ENCODE data around the gene ZNF787. TPM values are rescaled to one million over a fixed set of nuclear protein-coding genes. Genes with fewer than 3 reads are reported as not detected.

ZNF787 gene
- total and polyA plus RNA-seq, 2 of the 13 experiments (the other 11 are each of a cell fraction or from before 2014, with no cell fraction given) = 15.1 to 42.8 TPM

DNA sequence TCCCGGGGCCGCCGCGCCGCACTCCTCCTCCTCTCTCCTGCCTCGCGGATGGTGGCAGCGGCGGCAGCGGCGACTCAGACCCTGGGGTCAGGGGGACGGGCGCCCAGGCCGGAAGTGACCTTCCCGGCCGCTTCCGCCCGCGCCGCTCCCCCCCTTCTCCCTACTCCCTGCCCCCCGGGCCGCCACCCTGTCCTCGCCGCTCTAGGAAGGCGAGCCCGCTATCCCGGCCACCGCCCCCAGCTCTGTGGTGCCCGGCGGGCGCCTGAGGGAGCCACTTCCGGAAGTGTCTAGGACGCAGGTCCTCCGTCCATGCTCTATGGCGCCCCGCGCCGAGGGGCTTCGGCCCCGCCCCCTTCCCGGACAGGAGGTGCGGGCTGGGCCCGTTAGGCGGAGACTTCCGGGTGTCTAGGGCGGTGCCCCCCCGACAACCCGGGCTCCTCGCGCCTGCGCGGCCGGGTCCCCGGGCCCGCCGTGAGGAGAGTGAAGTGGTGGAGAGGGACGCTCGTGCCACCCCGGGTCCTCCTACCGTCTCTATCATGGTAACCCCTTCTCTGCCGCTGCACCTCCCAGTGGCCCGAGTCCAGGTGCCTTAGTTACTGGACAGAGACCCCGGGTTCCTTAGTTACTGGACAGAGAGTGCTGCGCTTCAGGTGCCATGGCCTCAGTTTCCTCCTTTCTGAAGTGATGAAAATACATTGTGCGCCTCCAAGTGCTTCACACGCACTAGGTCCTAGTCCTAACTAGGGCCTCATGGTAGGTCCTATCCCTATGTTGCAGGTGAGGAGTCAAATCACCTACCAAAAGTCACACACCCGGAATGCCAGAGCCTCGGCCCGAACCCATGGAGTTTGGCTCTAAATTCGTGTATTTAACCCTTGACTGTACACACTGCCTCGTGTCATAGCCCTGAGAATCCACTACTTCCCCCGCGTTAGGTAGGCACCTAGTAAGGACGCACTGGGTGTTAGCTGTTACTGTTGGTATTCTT lies at the start of gene ZNF787 (continued):
- TF ChIP-seq, protein P1, sequence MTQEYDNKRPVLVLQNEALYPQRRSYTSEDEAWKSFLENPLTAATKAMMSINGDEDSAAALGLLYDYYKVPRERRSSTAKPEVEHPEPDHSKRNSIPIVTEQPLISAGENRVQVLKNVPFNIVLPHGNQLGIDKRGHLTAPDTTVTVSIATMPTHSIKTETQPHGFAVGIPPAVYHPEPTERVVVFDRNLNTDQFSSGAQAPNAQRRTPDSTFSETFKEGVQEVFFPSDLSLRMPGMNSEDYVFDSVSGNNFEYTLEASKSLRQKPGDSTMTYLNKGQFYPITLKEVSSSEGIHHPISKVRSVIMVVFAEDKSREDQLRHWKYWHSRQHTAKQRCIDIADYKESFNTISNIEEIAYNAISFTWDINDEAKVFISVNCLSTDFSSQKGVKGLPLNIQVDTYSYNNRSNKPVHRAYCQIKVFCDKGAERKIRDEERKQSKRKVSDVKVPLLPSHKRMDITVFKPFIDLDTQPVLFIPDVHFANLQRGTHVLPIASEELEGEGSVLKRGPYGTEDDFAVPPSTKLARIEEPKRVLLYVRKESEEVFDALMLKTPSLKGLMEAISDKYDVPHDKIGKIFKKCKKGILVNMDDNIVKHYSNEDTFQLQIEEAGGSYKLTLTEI (CRISPR knock-in tag; conservative IDR thresholded peaks at IDR 0.05) = no peak
- TF ChIP-seq ELF3 (CRISPR knock-in tag; IDR thresholded peaks at IDR 0.05) = peak; percentile 89
- no peak for TF ChIP-seq KDM6A (CRISPR knock-in tag; IDR thresholded peaks at IDR 0.05; ENCODE audit: low read depth)
- peak; percentile 53; the same call in 1 of the 2 replicates for TF ChIP-seq SP2 (CRISPR knock-in tag; IDR thresholded peaks at IDR 0.05)
- TF ChIP-seq HMG20B (CRISPR knock-in tag; conservative IDR thresholded peaks at IDR 0.05) = no peak
- TF ChIP-seq ZSCAN30 (CRISPR knock-in tag; IDR thresholded peaks at IDR 0.05) = no peak; the same call in 1 of the 2 replicates
- TF ChIP-seq SALL2 (CRISPR knock-in tag; IDR thresholded peaks at IDR 0.05) = peak; percentile 56; the same call in 1 of the 2 replicates
- TF ChIP-seq, protein P2, sequence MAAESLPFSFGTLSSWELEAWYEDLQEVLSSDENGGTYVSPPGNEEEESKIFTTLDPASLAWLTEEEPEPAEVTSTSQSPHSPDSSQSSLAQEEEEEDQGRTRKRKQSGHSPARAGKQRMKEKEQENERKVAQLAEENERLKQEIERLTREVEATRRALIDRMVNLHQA (CRISPR knock-in tag; IDR thresholded peaks at IDR 0.05) = no peak
- TF ChIP-seq, protein P3, sequence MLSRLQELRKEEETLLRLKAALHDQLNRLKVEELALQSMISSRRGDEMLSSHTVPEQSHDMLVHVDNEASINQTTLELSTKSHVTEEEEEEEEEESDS (CRISPR knock-in tag; IDR thresholded peaks at IDR 0.05; ENCODE audit: borderline replicate concordance) = no peak
- TF ChIP-seq, protein P4, sequence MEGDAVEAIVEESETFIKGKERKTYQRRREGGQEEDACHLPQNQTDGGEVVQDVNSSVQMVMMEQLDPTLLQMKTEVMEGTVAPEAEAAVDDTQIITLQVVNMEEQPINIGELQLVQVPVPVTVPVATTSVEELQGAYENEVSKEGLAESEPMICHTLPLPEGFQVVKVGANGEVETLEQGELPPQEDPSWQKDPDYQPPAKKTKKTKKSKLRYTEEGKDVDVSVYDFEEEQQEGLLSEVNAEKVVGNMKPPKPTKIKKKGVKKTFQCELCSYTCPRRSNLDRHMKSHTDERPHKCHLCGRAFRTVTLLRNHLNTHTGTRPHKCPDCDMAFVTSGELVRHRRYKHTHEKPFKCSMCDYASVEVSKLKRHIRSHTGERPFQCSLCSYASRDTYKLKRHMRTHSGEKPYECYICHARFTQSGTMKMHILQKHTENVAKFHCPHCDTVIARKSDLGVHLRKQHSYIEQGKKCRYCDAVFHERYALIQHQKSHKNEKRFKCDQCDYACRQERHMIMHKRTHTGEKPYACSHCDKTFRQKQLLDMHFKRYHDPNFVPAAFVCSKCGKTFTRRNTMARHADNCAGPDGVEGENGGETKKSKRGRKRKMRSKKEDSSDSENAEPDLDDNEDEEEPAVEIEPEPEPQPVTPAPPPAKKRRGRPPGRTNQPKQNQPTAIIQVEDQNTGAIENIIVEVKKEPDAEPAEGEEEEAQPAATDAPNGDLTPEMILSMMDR (CRISPR knock-in tag; IDR thresholded peaks at IDR 0.05) = 0 out of 2 replicates have a peak, but pooled peaks have one; percentile 34
- no peak for TF ChIP-seq ZSCAN22 (CRISPR knock-in tag; IDR thresholded peaks at IDR 0.05)
- TF ChIP-seq RBM39 (IDR thresholded peaks at IDR 0.05; ENCODE audit: low read depth, low read length, poor library complexity, severe bottlenecking) = peak; percentile 86
- no peak for TF ChIP-seq SMYD3 (CRISPR knock-in tag; IDR thresholded peaks at IDR 0.05)
- no peak for TF ChIP-seq DMAP1 (CRISPR knock-in tag; IDR thresholded peaks at IDR 0.05)
- TF ChIP-seq ZNF10 (CRISPR knock-in tag; IDR thresholded peaks at IDR 0.05; ENCODE audit: borderline replicate concordance, low read depth) = no peak
- no peak; the same call in 1 of the 2 replicates for TF ChIP-seq REPIN1 (CRISPR knock-in tag; IDR thresholded peaks at IDR 0.05; ENCODE audit: borderline replicate concordance, low read depth)
- TF ChIP-seq STAG1 (CRISPR knock-in tag; IDR thresholded peaks at IDR 0.05) = no peak
- TF ChIP-seq CBX5 (CRISPR knock-in tag; IDR thresholded peaks at IDR 0.05; ENCODE audit: borderline replicate concordance) = no peak; the same call in 1 of the 2 replicates
- TF ChIP-seq YEATS4 (CRISPR knock-in tag; IDR thresholded peaks at IDR 0.05; ENCODE audit: borderline replicate concordance) = 0 out of 2 replicates have a peak, but pooled peaks have one; percentile 24
- TF ChIP-seq, protein P5, sequence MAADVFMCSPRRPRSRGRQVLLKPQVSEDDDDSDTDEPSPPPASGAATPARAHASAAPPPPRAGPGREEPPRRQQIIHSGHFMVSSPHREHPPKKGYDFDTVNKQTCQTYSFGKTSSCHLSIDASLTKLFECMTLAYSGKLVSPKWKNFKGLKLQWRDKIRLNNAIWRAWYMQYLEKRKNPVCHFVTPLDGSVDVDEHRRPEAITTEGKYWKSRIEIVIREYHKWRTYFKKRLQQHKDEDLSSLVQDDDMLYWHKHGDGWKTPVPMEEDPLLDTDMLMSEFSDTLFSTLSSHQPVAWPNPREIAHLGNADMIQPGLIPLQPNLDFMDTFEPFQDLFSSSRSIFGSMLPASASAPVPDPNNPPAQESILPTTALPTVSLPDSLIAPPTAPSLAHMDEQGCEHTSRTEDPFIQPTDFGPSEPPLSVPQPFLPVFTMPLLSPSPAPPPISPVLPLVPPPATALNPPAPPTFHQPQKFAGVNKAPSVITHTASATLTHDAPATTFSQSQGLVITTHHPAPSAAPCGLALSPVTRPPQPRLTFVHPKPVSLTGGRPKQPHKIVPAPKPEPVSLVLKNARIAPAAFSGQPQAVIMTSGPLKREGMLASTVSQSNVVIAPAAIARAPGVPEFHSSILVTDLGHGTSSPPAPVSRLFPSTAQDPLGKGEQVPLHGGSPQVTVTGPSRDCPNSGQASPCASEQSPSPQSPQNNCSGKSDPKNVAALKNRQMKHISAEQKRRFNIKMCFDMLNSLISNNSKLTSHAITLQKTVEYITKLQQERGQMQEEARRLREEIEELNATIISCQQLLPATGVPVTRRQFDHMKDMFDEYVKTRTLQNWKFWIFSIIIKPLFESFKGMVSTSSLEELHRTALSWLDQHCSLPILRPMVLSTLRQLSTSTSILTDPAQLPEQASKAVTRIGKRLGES (CRISPR knock-in tag; IDR thresholded peaks at IDR 0.05; ENCODE audit: borderline replicate concordance) = no peak
- TF ChIP-seq ZKSCAN8 (CRISPR knock-in tag; IDR thresholded peaks at IDR 0.05; ENCODE audit: borderline replicate concordance) = no peak
- 0 out of 2 replicates have a peak, but pooled peaks have one; percentile 24 for TF ChIP-seq ZNF567 (CRISPR knock-in tag; IDR thresholded peaks at IDR 0.05; ENCODE audit: borderline replicate concordance)

Data from HepG2 (cell line).